ENCODE results near the gene ZNF787. TPM values are rescaled to one million over a fixed set of nuclear protein-coding genes. Genes with fewer than 3 reads are reported as not detected.
A peak's percentile ranks its signal among the peaks of the same experiment; 100 is the strongest.

The ZNF787 gene
- polyA plus RNA-seq, 3 donors = 1.2 to 16.2 (median 1.8) TPM

- Histone ChIP-seq H3K27ac (ENCODE audit: low read depth in 1 of 2, low read length in 2 of 2) (peak overlapping the region; percentile 62 to 76), H3K27me3 (ENCODE audit: control insufficient read depth in 2 of 2, insufficient read depth in 2 of 2, low read length in 2 of 2) (no peaks in the 10 kb centered on the region), H3K9ac (ENCODE audit: insufficient read depth, low read length, poor library complexity, severe bottlenecking) (no peak overlapping the region), H2AFZ (ENCODE audit: insufficient read depth, low read depth, low read length, poor library complexity, severe bottlenecking) (peak overlapping the region; percentile 59), H3K4me1 (ENCODE audit: control insufficient read depth in 1 of 2, insufficient read depth in 2 of 2, low read length in 2 of 2) (peaks cover 39 to 43% of the 10 kb centered on the region in 2 donors), H3K4me3 (replicated peaks in 1 of 3; ENCODE audit: low read depth in 2 of 3, low read length in 3 of 3) (peak overlapping the region in 1 of 3 experiments; percentile 19), H4K20me1 (ENCODE audit: insufficient read depth, low read length) (no peaks in the 10 kb centered on the region), H3K36me3 (replicated peaks in 1 of 2; ENCODE audit: control insufficient read depth in 1 of 2, insufficient read depth in 2 of 2, low read length in 2 of 2) (no peaks in the 10 kb centered on the region), H3K9me3 (replicated peaks in 1 of 2; ENCODE audit: control insufficient read depth in 1 of 2, insufficient read depth in 1 of 2, low read length in 2 of 2) (no peaks in the 10 kb centered on the region), H3K4me2 (replicated peaks; ENCODE audit: extremely low read depth, low read length, poor library complexity, severe bottlenecking) (no peak overlapping the region), H3K79me2 (ENCODE audit: insufficient read depth, low read length) (peaks cover 3% of the 10 kb centered on the region)
- no peaks in the 10 kb centered on the region for H3K36me3 Mint-ChIP-seq
- no peak overlapping the region for H3K4me3 Mint-ChIP-seq
- peak overlapping the region; percentile 58 to 90 (median 84) for H3K27ac Mint-ChIP-seq
- 70% methylated on average over 5 of the region's 6 CpGs for WGBS (ENCODE audit: insufficient coverage)
- no peak for TF ChIP-seq CTCF (IDR thresholded peaks at IDR 0.05)
- no peaks in the 10 kb centered on the region for H3K9me3 Mint-ChIP-seq
- peaks cover 55% of the 10 kb centered on the region for H3K4me1 Mint-ChIP-seq
- intact Hi-C loops (cut with micrococcal nuclease) = no loop called here
- H3K27me3 Mint-ChIP-seq (ENCODE audit: low read depth in 3 of 3) = no peaks in the 10 kb centered on the region
- no peak for DNase-seq
These were observed 16.3 kb upstream of the ZNF787 start for GRCh38 chr19:56137405-56137804.

GRCh38 chr19:56136362-56136761 is 15.3 kb upstream of the ZNF787 start:
- H3K4me3 Mint-ChIP-seq = no peak overlapping the region
- Histone ChIP-seq H3K9me3 (replicated peaks in 1 of 2; ENCODE audit: control insufficient read depth in 1 of 2, insufficient read depth in 1 of 2, low read length in 2 of 2) (no peaks in the 10 kb centered on the region), H3K27me3 (ENCODE audit: control insufficient read depth in 2 of 2, insufficient read depth in 2 of 2, low read length in 2 of 2) (no peaks in the 10 kb centered on the region), H3K4me3 (replicated peaks in 1 of 3; ENCODE audit: low read depth in 2 of 3, low read length in 3 of 3) (no peak overlapping the region), H3K79me2 (ENCODE audit: insufficient read depth, low read length) (peaks cover 3% of the 10 kb centered on the region), H2AFZ (ENCODE audit: insufficient read depth, low read depth, low read length, poor library complexity, severe bottlenecking) (peak overlapping the region; percentile 21), H3K9ac (ENCODE audit: insufficient read depth, low read length, poor library complexity, severe bottlenecking) (no peak overlapping the region), H3K36me3 (replicated peaks in 1 of 2; ENCODE audit: control insufficient read depth in 1 of 2, insufficient read depth in 2 of 2, low read length in 2 of 2) (no peaks in the 10 kb centered on the region), H4K20me1 (ENCODE audit: insufficient read depth, low read length) (no peaks in the 10 kb centered on the region), H3K27ac (ENCODE audit: low read depth in 1 of 2, low read length in 2 of 2) (no peak overlapping the region), H3K4me1 (ENCODE audit: control insufficient read depth in 1 of 2, insufficient read depth in 2 of 2, low read length in 2 of 2) (peaks cover 35 to 38% of the 10 kb centered on the region in 2 donors), H3K4me2 (replicated peaks; ENCODE audit: extremely low read depth, low read length, poor library complexity, severe bottlenecking) (no peak overlapping the region)
- DNase-seq = no peak
- intact Hi-C loops (cut with micrococcal nuclease) = no loop called here
- peaks cover 0 to 2% (median 0%) of the 10 kb centered on the region in 7 donors for H3K9me3 Mint-ChIP-seq
- no peaks in the 10 kb centered on the region for H3K36me3 Mint-ChIP-seq
- WGBS (ENCODE audit: insufficient coverage) = 97% methylated on average over 9 of the region's 10 CpGs
- H3K27me3 Mint-ChIP-seq (ENCODE audit: low read depth in 3 of 3) = peaks cover 0 to 4% (median 3%) of the 10 kb centered on the region in 3 donors
- peaks cover 50% of the 10 kb centered on the region for H3K4me1 Mint-ChIP-seq
- no peak overlapping the region for H3K27ac Mint-ChIP-seq
- no peak for TF ChIP-seq CTCF (IDR thresholded peaks at IDR 0.05)

Measured in CD14-positive monocyte (primary cell).